Fibroblast of pulmonary artery (primary cell): ENCODE measurements around the gene BMS1.
"Not testable (repeated sequence)": the region's sequence is repeated elsewhere in the genome, so short reads cannot be mapped to it uniquely, and the experiment has no call there.

Experiments
- DNase-seq: peaks from one replicate; pipeline ENCODE4 v3.0.0-alpha.2; 2010; ENCODE audit warnings: low read depth
- H3K4me3 ChIP-seq: replicated peaks from 2 replicates; pipeline ENCODE4 v1.5.1; 2011; ENCODE audit warnings: low read depth, mild to moderate bottlenecking, control low read depth, low read length, moderate library complexity
- TF ChIP-seq, protein P1 (sequence below): IDR thresholded peaks from 2 replicates; pipeline ENCODE4 v1.5.1; 2011; ENCODE audit warnings: mild to moderate bottlenecking, control low read depth, low read length, inconsistent platforms; ENCODE audit errors: missing control alignments

BMS1 gene

DNA sequence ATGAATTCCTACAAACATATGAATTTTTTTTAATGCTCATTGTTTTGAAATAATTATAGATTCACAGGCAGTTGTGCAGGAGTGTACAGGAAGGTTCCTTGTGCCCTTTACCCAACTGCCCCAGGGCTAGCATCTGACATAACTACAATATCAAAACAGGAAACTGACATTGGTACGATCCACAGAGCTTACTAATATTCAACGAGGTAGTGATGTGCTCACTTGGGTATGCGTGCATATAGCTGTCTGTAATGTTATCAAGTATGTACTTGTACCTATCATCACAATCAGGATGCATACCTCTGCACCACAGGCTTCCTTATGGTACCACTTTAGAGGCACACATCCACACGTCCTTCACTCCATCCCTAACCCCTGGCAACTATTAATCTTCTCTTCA lies 68.3 kb downstream of the BMS1 start:
- no peak overlapping the region for H3K4me3 ChIP-seq
- peak; percentile 8 for DNase-seq
- TF ChIP-seq, protein P1, sequence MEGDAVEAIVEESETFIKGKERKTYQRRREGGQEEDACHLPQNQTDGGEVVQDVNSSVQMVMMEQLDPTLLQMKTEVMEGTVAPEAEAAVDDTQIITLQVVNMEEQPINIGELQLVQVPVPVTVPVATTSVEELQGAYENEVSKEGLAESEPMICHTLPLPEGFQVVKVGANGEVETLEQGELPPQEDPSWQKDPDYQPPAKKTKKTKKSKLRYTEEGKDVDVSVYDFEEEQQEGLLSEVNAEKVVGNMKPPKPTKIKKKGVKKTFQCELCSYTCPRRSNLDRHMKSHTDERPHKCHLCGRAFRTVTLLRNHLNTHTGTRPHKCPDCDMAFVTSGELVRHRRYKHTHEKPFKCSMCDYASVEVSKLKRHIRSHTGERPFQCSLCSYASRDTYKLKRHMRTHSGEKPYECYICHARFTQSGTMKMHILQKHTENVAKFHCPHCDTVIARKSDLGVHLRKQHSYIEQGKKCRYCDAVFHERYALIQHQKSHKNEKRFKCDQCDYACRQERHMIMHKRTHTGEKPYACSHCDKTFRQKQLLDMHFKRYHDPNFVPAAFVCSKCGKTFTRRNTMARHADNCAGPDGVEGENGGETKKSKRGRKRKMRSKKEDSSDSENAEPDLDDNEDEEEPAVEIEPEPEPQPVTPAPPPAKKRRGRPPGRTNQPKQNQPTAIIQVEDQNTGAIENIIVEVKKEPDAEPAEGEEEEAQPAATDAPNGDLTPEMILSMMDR = no peak

GRCh38 chr10:42859256-42859655 lies 76.7 kb downstream of the BMS1 start:
- H3K4me3 ChIP-seq = no peak overlapping the region
- no peak for DNase-seq
- TF ChIP-seq, protein P1 = no peak

DNA sequence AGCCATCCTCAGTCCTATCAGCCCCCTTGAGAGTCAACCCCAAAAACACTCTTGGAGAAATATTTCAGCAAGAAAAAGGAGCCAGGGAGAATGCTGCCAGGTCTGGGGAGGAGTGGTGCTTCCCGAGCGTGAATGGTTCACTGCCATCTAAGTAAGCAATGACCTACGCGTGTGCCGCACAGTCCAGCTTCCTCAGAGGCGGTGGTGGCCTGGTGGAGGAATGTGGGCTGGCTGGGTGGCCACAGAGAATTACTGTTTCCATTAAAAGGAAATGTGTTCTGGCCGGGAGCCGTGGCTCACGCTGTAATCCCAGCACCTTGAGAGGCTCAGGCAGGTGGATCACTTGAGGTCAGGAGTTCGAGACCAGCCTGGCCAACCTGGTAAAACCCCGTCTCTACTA lies 77.4 kb downstream of the BMS1 start:
- DNase-seq, H3K4me3 ChIP-seq: not testable (repeated sequence)

DNA sequence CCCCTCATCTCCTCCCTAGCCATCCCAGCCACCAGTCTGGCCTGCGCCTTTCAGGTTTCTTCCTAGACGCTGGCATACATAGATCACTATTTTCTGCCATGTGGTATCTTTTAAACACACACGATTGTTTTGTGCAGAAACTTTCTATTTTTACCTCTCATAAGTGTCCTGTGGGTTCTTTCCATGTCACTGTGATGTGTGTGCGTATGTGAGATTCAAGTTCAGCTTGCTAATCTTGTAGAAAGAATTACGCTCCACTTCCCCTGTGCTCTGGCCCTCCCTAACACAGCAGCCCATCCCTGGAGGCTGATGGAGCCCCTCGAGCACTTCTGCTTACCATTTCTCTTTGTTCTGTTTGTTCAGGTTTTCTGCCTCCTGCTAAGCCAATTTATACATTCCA lies 80.2 kb downstream of the BMS1 start:
- H3K4me3 ChIP-seq, DNase-seq: not testable (repeated sequence)

DNA sequence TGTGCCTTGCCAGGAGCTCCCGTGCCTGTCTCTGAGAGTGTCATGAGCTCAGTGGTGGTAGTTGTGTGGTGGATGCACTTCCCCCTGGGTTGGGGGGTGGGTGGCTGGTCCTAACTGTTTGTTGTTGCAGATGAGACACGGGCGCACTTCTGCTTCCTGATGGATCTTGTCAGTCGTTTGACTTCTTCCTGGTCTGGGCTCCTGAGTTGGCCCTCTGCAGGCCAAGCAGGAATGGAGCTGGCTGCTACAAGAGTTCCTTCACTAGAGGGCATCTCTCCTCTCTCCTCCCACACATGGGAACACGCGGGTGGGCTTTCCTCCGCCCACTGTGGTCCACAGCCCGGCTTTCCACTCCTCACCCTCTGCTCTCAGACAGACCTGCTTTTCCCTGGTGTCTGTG lies 82.0 kb downstream of the BMS1 start:
- TF ChIP-seq, protein P1 = peak; percentile 47
- H3K4me3 ChIP-seq = no peak overlapping the region
- DNase-seq = peak; percentile 13

DNA sequence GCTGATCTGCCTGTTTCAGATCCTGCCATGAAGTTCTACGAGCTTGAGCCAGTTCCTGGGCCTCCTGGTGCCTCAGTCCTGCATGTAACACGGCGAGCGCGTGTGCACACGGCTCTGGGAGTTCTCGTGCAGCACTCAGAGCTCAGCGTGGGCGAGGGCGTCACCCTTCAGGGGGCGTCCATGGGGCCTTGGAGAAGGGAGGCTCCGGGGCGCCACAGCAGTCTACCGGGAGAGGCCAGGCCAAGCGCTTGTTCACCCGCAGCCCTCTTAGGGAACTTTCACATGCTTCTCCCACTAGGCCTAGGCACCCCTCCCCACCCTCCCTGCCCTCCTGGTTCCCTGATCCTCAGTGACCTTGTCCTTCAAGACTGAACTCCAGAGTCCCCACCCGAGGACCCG lies 83.1 kb downstream of the BMS1 start:
- H3K4me3 ChIP-seq = no peak overlapping the region
- DNase-seq = no peak
- TF ChIP-seq, protein P1 = no peak

GRCh38 chr10:42866115-42866995 lies 83.8 kb downstream of the BMS1 start:
- peak overlapping the region; percentile 25 for H3K4me3 ChIP-seq
- TF ChIP-seq, protein P1 = peak; percentile 57
- peak; percentile 80 for DNase-seq

DNA sequence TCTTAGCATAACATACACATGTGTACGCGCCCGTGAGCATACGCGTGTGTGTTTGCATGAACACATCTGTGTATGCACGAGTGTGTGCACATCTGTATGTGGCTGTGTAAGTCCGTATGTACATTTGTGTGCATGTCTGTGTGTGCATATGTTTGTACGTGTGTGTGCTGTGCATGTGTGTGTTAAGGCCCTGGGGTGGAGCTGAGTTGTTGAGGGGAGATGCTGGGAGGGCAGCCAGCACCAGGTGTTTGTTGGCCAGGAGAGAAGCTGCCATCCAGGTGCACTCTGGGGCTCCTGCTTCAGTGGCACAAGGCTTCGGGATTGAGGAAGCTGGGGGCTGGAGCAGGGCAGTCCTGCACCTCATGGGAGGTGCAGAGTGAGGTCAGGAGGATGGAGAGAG lies 85.0 kb downstream of the BMS1 start:
- no peak overlapping the region for H3K4me3 ChIP-seq
- no peak for DNase-seq
- TF ChIP-seq, protein P1 = no peak
